GM13977 (cell line): ENCODE data around the gene WDR20.
A peak's percentile ranks its signal among the peaks of the same experiment; 100 is the strongest.

Source experiments
- DNase-seq: peaks from one replicate; pipeline ENCODE4 v3.0.0; 2012; ENCODE audit warnings: low spot score
- in situ Hi-C: fragments of 300-500 bp; cut with MboI; formaldehyde crosslinking; loops from one replicate; pipeline ENCODE4 v1.12.0; 2022; ENCODE audit warnings: low sequenced_read_pairs, low pct_unique_long_range_greater_than_20kb, mixed read lengths, inconsistent platforms; ENCODE audit not compliant: unreplicated experiment
- TF ChIP-seq, protein P1 (sequence below): IDR thresholded peaks from 2 replicates; pipeline ENCODE4 v1.5.1; 2012; ENCODE audit warnings: mild to moderate bottlenecking, control low read depth; ENCODE audit not compliant: insufficient read depth; ENCODE audit errors: extremely low read depth, missing control alignments

WDR20 gene

DNA sequence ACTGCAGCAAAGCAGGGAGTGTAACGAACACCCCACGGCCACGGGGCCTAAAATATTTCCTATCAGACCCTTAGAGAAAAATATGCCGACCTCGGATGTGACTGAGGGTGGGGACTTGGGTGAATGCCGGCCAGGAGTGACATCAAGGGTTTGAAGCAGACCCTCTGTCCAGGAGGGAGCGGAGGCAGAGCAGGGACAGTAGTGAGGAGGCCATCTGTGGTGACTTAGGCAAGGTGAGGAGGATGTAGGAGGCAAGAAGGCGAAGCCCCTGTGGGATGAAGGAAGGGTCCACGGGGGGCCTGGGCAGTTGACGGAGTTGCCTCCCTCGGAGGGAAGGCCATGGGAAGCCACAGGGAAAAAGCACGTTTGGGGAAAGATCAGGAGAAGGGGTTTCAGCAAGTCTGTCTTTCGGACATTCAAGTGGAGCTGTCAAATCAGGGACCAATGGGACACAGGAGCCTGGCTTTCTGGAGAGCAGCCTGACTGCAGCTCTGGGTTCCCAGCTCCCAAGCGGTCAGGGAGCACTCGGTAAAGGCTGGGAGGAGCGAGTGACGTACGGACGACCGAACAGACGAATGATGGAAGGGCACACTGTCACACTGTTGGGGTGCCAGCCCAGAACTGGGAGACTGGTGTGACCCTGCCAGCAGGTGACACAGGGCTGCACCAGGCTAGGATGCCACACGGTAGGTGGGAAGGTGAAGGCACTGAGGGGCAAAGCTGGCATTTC, 90.9 kb downstream of the WDR20 start:
- TF ChIP-seq, protein P1, sequence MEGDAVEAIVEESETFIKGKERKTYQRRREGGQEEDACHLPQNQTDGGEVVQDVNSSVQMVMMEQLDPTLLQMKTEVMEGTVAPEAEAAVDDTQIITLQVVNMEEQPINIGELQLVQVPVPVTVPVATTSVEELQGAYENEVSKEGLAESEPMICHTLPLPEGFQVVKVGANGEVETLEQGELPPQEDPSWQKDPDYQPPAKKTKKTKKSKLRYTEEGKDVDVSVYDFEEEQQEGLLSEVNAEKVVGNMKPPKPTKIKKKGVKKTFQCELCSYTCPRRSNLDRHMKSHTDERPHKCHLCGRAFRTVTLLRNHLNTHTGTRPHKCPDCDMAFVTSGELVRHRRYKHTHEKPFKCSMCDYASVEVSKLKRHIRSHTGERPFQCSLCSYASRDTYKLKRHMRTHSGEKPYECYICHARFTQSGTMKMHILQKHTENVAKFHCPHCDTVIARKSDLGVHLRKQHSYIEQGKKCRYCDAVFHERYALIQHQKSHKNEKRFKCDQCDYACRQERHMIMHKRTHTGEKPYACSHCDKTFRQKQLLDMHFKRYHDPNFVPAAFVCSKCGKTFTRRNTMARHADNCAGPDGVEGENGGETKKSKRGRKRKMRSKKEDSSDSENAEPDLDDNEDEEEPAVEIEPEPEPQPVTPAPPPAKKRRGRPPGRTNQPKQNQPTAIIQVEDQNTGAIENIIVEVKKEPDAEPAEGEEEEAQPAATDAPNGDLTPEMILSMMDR: no peak
- DNase-seq: no peak
- in situ Hi-C loops: no loop called here

DNA sequence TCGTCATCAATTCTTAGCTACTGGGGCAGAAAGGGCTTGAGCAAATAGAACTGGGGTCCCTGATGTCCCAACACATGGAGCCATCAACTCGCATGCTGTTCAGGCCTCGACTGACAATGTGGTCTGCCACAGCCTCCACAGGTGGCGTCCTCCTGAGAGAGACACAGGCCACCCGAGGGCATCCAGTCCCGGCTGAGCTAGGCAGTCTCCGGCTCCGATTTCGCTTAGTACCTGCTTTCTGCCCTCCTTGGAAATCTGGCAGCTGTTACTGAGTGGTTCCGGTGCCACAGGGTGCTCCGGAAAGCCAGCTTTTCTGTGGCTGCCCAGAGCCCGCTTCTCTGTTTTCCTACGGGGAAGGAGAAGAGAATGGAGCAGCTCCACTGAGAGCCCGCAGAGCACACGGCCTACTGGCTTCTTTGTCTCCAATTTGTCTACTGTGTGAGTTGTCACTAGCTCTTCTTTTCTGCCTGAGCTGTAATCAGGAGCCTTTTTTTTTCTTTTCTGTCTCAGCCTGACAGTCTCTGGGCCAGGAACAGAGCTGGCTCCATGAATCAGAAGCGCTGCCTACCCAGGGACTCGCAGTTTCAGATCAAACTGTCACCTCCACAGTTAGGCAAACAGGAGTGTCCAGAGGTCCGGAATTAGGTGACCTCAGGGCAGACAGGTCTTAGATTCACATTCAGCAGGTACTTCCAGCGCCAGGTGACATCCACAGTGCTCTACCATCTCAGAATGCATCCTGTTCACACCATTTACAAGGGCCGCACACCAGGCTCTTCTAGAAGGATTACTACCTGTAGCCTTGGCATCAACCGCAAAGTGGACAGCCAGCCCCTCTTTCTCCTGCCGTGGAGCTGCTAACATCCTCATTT, 92.0 kb downstream of the WDR20 start:
- no peak for DNase-seq
- in situ Hi-C loops: no loop called here
- TF ChIP-seq, protein P1: no peak

DNA sequence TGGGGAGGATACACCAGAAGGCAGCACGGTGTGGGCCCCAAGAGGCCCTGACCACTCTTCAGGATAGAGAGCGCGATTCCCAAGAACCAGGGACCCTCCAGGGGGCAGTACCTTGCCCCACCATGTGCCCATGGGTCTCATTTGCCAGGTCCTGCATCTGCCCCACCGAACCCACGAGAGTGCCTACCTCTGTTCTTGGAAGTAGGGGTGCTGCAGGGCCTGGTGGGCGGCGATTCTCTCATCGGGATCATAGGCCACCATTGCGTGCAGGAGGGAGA, 92.6 kb downstream of the WDR20 start:
- no peak for DNase-seq
- TF ChIP-seq, protein P1: no peak
- in situ Hi-C loops: no loop called here

DNA sequence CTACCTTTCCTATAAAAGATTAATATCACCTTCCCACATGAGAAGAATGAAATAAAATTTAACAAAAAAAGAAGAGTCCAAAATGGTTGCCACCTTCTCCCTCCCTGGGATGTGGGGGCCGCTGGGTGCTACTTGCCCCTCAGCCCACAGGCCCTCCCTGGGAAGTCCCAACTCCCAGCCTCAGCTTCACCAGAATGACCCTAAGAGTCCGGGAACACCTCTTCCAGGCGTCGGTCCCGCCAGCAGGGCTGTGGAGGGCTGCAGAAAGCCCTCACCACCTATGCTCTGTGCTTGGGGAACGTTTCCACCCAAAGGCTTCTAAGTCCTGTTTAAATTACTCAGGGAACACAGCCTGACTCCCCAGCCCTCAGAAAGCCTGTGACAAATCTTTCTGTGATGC, 93.4 kb downstream of the WDR20 start:
- no peak for DNase-seq
- in situ Hi-C loops: no loop called here
- TF ChIP-seq, protein P1: no peak

DNA sequence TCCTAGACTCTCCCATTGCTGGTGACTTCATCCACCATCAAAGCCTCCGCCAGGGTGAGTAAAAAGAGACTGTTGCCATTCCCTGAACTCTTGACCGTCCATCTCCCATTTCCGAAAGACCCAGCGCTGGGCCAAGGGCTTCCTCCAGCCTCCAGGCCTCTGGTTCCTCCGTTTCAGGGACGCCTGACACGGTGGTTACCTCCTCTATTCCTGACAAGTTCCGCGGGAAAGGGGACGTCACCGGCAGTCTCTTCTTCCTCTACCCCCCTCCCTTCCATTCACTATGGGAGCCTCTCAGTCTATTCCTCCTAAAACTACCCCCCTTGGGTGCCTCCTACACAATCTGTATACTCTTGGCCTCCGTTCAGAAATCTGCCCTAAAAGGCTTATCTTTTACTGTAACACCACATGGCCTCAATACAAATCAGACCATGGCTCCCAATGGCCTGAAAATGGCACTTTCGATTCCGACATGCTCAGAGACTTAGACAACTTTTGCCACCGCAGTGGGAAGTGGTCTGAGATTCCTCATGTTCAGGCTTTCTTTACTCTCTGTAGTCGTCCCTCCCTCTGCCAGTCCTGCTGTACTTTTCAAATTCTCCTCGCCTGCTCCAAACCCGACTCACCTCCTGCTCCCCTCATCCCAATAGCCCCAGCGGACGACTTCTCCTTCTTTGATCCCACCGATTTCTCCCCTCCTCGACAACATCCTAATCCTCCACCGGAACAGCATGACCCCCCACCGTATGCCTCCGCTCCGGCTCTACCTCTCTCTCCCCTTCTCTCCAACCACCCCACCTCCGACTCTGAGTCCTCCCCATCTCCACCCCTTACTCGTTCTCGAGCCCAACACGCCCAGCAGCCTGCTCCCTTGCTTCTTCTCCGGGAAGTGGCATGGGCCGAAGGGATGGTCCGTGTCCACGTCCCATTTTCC, 94.9 kb downstream of the WDR20 start:
- DNase-seq: no peak
- in situ Hi-C loops: no loop called here
- TF ChIP-seq, protein P1: no peak

DNA sequence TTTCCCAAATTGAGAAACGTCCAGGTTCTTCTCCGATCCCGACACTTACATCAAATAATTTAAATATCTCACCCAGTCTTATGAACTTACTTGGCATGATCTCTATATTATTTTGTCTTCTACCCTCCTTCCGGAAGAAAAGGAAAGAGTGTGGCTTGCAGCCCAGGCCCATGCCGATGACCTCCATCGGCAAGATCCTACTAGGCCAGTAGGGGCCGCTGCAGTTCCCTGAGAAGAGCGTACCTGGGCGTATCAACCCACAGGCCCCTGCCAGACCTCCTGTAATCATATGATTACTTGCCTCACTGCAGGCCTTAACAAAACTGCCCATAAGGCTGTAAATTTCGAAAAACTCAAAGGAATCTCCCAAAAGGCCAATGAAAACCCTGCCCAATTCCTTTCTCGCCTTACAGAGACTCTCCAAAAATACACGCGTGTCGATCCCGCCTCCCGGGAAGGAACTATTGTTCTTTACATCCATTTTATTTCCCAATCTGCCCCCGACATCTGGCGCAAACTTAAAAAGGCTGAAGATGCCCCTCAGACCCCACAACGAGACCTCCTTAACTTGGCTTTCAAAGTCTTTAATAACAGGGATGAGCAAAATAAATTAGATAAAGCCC, 95.7 kb downstream of the WDR20 start:
- in situ Hi-C loops: no loop called here
- DNase-seq: peak; percentile 89
- TF ChIP-seq, protein P1: peak; percentile 86
